ENCODE measurements around the gene MTPN.

The MTPN gene

GRCh38 chr7:135966341-135967043 is 10.7 kb downstream of the MTPN start:
- H3K4me1 ChIP-seq (ENCODE audit: insufficient read depth, low read length) = peaks cover 16% of the 10 kb centered on the region
- no peak overlapping the region for H3K9ac ChIP-seq (ENCODE audit: low read length)
- no peaks in the 10 kb centered on the region for H3K9me3 ChIP-seq (ENCODE audit: low read length)
- H3K4me3 ChIP-seq (ENCODE audit: low read depth in 1 of 2, low read length in 2 of 2) = no peak overlapping the region
- H3K27me3 ChIP-seq (ENCODE audit: control insufficient read depth in 1 of 2, insufficient read depth in 2 of 2, low read length in 2 of 2) = no peaks in the 10 kb centered on the region
- H3K36me3 ChIP-seq (ENCODE audit: insufficient read depth, low read length) = no peaks in the 10 kb centered on the region
- no peak overlapping the region for H3K27ac ChIP-seq (ENCODE audit: low read depth, low read length)

GRCh38 chr7:135965602-135966001 is 11.6 kb downstream of the MTPN start:
- H3K9me3 ChIP-seq (ENCODE audit: low read length) = no peaks in the 10 kb centered on the region
- H3K36me3 ChIP-seq (ENCODE audit: insufficient read depth, low read length) = no peaks in the 10 kb centered on the region
- no peak overlapping the region for H3K9ac ChIP-seq (ENCODE audit: low read length)
- no peak overlapping the region for H3K4me3 ChIP-seq (ENCODE audit: low read depth in 1 of 2, low read length in 2 of 2)
- no peaks in the 10 kb centered on the region for H3K27me3 ChIP-seq (ENCODE audit: control insufficient read depth in 1 of 2, insufficient read depth in 2 of 2, low read length in 2 of 2)
- no peak overlapping the region for H3K27ac ChIP-seq (ENCODE audit: low read depth, low read length)
- H3K4me1 ChIP-seq (ENCODE audit: insufficient read depth, low read length) = peaks cover 16% of the 10 kb centered on the region

DNA sequence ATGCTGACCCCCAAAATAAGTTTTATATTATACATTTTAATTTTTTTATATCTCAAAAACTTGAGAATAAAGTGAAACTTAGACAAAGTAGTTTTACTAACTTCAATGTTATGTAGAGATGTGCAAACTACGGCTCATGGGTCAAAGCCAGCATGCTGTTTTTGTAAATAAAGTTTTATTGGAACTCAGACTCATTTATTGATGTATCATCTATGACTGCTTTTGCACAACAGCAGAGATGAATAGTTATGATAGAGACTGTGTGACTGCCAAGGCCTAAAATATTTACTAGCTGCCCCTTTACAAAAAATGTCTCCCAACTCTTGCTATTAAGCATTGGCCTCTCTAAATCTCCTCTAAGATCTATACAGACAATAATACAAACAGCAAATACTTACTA is 12.4 kb downstream of the MTPN start:
- peaks cover 16% of the 10 kb centered on the region for H3K4me1 ChIP-seq (ENCODE audit: insufficient read depth, low read length)
- H3K36me3 ChIP-seq (ENCODE audit: insufficient read depth, low read length) = no peaks in the 10 kb centered on the region
- no peak overlapping the region for H3K4me3 ChIP-seq (ENCODE audit: low read depth in 1 of 2, low read length in 2 of 2)
- no peak overlapping the region for H3K27ac ChIP-seq (ENCODE audit: low read depth, low read length)
- H3K9ac ChIP-seq (ENCODE audit: low read length) = no peak overlapping the region
- no peaks in the 10 kb centered on the region for H3K9me3 ChIP-seq (ENCODE audit: low read length)
- no peaks in the 10 kb centered on the region for H3K27me3 ChIP-seq (ENCODE audit: control insufficient read depth in 1 of 2, insufficient read depth in 2 of 2, low read length in 2 of 2)

DNA sequence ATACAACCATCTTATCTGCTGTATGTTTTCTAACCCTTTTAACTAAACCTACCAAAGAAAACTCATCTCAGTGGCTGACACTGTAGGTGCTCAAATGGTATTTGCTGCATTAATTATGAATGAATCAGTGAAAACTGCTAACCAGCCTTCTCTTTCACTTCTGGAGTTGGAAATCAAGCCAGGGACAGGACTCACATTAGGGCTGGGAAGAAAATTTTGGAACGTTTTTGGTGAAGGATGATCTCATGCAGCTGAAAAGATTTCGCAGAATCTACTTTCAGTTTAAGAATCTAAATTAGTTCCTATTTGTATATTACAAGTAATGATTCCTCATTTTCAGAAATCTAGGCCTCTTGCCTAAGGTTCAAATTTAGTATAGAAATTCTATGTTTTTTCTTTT is 12.9 kb downstream of the MTPN start:
- H3K4me3 ChIP-seq (ENCODE audit: low read depth in 1 of 2, low read length in 2 of 2) = no peak overlapping the region
- no peak overlapping the region for H3K9ac ChIP-seq (ENCODE audit: low read length)
- H3K36me3 ChIP-seq (ENCODE audit: insufficient read depth, low read length) = no peaks in the 10 kb centered on the region
- H3K4me1 ChIP-seq (ENCODE audit: insufficient read depth, low read length) = peaks cover 16% of the 10 kb centered on the region
- H3K27ac ChIP-seq (ENCODE audit: low read depth, low read length) = no peak overlapping the region
- H3K27me3 ChIP-seq (ENCODE audit: control insufficient read depth in 1 of 2, insufficient read depth in 2 of 2, low read length in 2 of 2) = no peaks in the 10 kb centered on the region
- no peaks in the 10 kb centered on the region for H3K9me3 ChIP-seq (ENCODE audit: low read length)

DNA sequence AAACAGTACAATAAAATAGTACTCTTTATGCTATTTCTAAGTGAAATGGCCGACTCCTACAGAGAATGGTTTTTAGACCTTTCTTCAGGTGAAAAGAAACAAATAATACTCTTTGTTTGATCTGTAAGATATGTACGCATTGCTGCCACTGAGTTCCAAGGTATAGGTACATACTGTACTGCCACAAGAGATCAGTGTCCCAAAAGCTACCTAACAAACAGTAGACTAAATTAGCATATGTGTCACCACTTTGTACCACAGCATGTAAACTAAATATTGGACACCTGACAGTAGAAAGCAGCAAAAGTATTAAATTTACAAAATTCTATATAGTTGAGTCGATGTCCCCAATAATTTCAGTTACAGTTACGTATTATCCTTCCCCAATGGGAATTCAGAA is 14.4 kb downstream of the MTPN start:
- Histone ChIP-seq H3K9ac (ENCODE audit: low read length) (no peak overlapping the region), H3K9me3 (ENCODE audit: low read length) (no peaks in the 10 kb centered on the region), H3K4me1 (ENCODE audit: insufficient read depth, low read length) (peaks cover 16% of the 10 kb centered on the region), H3K36me3 (ENCODE audit: insufficient read depth, low read length) (no peaks in the 10 kb centered on the region), H3K4me3 (ENCODE audit: low read depth in 1 of 2, low read length in 2 of 2) (no peak overlapping the region), H3K27me3 (ENCODE audit: control insufficient read depth in 1 of 2, insufficient read depth in 2 of 2, low read length in 2 of 2) (no peaks in the 10 kb centered on the region), H3K27ac (ENCODE audit: low read depth, low read length) (no peak overlapping the region)

DNA sequence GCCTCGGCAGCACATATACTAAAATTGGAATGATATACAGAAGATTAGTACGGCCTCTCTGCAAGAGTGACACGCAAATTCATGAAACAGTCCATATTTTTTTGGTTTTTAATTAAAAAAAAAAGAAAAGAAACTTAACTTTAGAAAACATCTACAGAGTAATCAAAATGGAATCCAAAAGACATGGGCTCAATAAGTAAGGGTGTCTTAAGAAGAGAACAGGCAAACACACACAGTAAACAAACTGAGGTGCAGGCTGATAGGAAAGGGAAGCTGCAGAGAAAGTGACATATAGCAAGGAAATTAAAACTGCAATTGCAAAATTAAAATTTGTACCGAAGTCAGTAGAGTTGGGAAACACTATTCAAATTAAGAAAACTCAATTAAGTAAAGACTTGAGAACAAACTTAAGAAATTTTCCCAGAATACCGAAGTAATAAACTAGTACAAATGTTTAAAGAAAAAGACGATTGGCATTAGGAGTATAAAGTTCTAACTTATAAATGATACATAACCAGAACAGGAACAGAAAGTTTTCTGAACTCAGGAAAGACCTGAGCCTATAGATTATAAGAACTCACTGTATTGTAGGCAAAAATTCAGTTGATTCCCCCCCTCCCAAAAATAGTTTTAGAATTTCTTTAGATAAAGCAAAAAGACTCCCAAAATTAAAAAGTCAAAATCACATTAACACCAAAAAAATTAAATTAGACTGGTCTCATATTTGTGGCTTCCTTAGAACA is 16.3 kb downstream of the MTPN start:
- Histone ChIP-seq H3K9ac (ENCODE audit: low read length) (no peak overlapping the region), H3K27me3 (ENCODE audit: control insufficient read depth in 1 of 2, insufficient read depth in 2 of 2, low read length in 2 of 2) (no peaks in the 10 kb centered on the region), H3K36me3 (ENCODE audit: insufficient read depth, low read length) (peaks cover 5% of the 10 kb centered on the region), H3K4me1 (ENCODE audit: insufficient read depth, low read length) (peaks cover 5% of the 10 kb centered on the region), H3K9me3 (ENCODE audit: low read length) (no peaks in the 10 kb centered on the region), H3K27ac (ENCODE audit: low read depth, low read length) (no peak overlapping the region), H3K4me3 (ENCODE audit: low read depth in 1 of 2, low read length in 2 of 2) (no peak overlapping the region)

DNA sequence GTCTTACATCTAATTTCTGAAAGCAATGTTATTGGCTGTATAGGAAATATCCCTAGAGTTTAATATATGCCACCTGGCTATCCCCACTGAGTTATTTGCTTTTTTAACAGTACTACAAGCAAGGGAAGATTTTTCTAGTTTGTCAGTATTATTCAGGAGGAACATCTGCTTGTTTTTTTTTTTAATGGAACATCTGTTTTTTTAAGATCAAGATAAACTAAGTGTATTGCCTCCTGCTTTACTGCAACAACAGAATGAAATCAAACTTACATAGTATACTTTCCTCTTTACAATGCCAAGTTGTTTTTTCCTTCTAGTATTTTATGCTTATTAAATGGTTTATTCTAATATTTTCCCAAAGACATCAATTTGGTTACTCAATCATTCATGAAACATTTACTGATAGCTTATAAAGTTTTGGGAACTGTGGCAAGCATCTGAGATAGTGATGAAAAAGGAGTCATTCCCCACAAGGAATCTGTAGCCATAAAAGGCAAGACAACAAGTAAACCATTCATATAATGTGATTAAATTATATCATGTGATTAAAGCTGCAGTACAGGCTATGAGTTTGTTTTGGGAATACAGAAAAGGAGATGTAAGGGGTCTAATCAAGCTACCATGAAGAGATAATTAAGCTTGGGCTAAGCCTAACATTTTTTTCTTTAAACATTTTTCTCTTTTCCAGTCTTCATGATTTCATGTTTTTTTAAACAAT is 17.4 kb downstream of the MTPN start:
- Histone ChIP-seq H3K27me3 (ENCODE audit: control insufficient read depth in 1 of 2, insufficient read depth in 2 of 2, low read length in 2 of 2) (no peaks in the 10 kb centered on the region), H3K4me3 (ENCODE audit: low read depth in 1 of 2, low read length in 2 of 2) (no peak overlapping the region), H3K36me3 (ENCODE audit: insufficient read depth, low read length) (peaks cover 5% of the 10 kb centered on the region), H3K9me3 (ENCODE audit: low read length) (no peaks in the 10 kb centered on the region), H3K27ac (ENCODE audit: low read depth, low read length) (no peak overlapping the region), H3K4me1 (ENCODE audit: insufficient read depth, low read length) (no peaks in the 10 kb centered on the region), H3K9ac (ENCODE audit: low read length) (no peak overlapping the region)

GRCh38 chr7:135958173-135958572 is 19.0 kb downstream of the MTPN start:
- no peaks in the 10 kb centered on the region for H3K27me3 ChIP-seq (ENCODE audit: control insufficient read depth in 1 of 2, insufficient read depth in 2 of 2, low read length in 2 of 2)
- H3K36me3 ChIP-seq (ENCODE audit: insufficient read depth, low read length) = peaks cover 5% of the 10 kb centered on the region
- no peaks in the 10 kb centered on the region for H3K9me3 ChIP-seq (ENCODE audit: low read length)
- no peak overlapping the region for H3K9ac ChIP-seq (ENCODE audit: low read length)
- no peak overlapping the region for H3K27ac ChIP-seq (ENCODE audit: low read depth, low read length)
- no peaks in the 10 kb centered on the region for H3K4me1 ChIP-seq (ENCODE audit: insufficient read depth, low read length)
- H3K4me3 ChIP-seq (ENCODE audit: low read depth in 1 of 2, low read length in 2 of 2) = no peak overlapping the region

DNA sequence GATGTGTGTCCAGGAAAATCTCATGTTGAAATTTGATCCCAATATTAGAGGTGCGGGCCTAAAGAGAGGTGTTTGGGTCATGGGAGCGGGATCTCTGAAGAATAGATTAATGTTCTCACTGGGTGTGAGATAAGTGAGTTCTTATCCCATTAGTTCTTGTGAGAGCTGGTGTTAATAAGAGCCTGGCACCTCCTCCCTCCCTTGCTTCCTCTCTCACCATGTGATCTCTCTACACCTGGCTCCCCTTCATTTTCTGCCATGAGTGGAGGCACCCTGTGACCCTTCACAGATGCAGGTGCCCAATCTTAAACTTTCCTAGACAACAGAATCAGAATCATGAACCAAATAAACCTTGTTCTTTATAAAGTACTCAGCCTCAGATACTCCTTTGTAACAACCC is 19.5 kb downstream of the MTPN start:
- no peaks in the 10 kb centered on the region for H3K4me1 ChIP-seq (ENCODE audit: insufficient read depth, low read length)
- no peaks in the 10 kb centered on the region for H3K9me3 ChIP-seq (ENCODE audit: low read length)
- no peak overlapping the region for H3K4me3 ChIP-seq (ENCODE audit: low read depth in 1 of 2, low read length in 2 of 2)
- H3K27ac ChIP-seq (ENCODE audit: low read depth, low read length) = no peak overlapping the region
- no peak overlapping the region for H3K9ac ChIP-seq (ENCODE audit: low read length)
- peaks cover 5% of the 10 kb centered on the region for H3K36me3 ChIP-seq (ENCODE audit: insufficient read depth, low read length)
- H3K27me3 ChIP-seq (ENCODE audit: control insufficient read depth in 1 of 2, insufficient read depth in 2 of 2, low read length in 2 of 2) = no peaks in the 10 kb centered on the region

DNA sequence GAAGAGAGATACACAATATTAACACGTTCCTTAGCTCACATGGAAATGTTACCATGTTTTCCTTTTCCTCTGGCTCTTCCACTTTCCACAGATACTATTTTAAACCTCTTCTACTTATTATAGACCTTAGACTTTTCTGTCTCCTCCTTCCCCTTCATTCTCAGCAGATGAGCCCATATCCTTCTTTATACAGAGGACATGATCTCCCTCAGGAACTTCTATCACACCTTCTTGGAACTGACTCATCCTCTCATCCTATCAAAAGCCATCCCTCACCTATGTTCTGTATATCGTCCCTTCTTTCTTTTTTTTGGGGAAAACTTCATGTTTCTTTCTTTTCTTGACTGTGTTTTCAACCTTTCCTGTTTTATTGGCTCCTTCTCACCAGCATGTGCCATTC is 20.8 kb downstream of the MTPN start:
- Histone ChIP-seq H3K4me3 (ENCODE audit: low read depth in 1 of 2, low read length in 2 of 2) (no peak overlapping the region), H3K27ac (ENCODE audit: low read depth, low read length) (no peak overlapping the region)

GRCh38 chr7:135950972-135951371 is 26.2 kb downstream of the MTPN start:
- H3K4me3 ChIP-seq (ENCODE audit: low read depth in 1 of 2, low read length in 2 of 2) = no peak overlapping the region
- H3K36me3 ChIP-seq (ENCODE audit: insufficient read depth, low read length) = peaks cover 21% of the 10 kb centered on the region
- no peak overlapping the region for H3K9ac ChIP-seq (ENCODE audit: low read length)
- H3K4me1 ChIP-seq (ENCODE audit: insufficient read depth, low read length) = peaks cover 18% of the 10 kb centered on the region
- no peak overlapping the region for H3K27ac ChIP-seq (ENCODE audit: low read depth, low read length)
- H3K27me3 ChIP-seq (ENCODE audit: control insufficient read depth in 1 of 2, insufficient read depth in 2 of 2, low read length in 2 of 2) = no peaks in the 10 kb centered on the region
- H3K9me3 ChIP-seq (ENCODE audit: low read length) = no peaks in the 10 kb centered on the region

More for the DNA sequence above, 20.8 kb downstream of the MTPN start:
- Histone ChIP-seq H3K4me1 (ENCODE audit: insufficient read depth, low read length) (no peaks in the 10 kb centered on the region), H3K9ac (ENCODE audit: low read length) (no peak overlapping the region), H3K36me3 (ENCODE audit: insufficient read depth, low read length) (peaks cover 5% of the 10 kb centered on the region), H3K9me3 (ENCODE audit: low read length) (no peaks in the 10 kb centered on the region), H3K27me3 (ENCODE audit: control insufficient read depth in 1 of 2, insufficient read depth in 2 of 2, low read length in 2 of 2) (no peaks in the 10 kb centered on the region)
